ENCODE measurements around the gene TPRN. TPM values are rescaled to one million over a fixed set of nuclear protein-coding genes. Genes with fewer than 3 reads are reported as not detected.

TPRN gene
- total and polyA plus RNA-seq, 9 of the 15 experiments (the other 6 are each of a cell fraction or from before 2014, with no cell fraction given): 0.31 to 31.9 (median 4.4) TPM

DNA sequence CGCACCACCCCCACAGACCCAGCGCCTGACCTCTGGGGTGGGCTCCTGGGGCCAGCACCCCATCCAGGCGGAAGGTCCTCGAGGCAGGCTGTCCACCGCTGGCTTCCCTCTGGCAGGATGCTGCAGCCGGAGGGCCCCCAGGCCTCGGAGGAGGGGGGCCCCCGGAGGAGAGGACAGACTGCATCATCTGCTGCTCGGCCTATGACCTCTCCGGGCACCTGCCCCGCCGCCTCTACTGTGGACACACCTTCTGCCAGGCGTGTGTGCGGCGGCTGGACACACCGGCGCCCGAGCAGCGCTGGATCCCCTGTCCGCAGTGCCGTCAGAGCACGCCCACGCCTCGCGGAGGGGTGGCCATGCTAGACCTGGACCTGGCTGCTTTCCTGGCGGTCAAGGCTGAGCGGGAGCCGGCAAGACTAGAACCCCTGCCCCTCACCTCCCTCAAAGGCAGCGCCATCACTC, 28.0 kb upstream of the TPRN start:
- Histone ChIP-seq H4K20me1 (replicated peaks; ENCODE audit: control insufficient read depth, insufficient read depth, low read length) (no peaks in the 10 kb centered on the region), H3K4me3 (no peak overlapping the region), H3K4me2 (ENCODE audit: insufficient read depth, low read length) (no peak overlapping the region), H2AFZ (ENCODE audit: low read depth, low read length) (no peak overlapping the region), H3K9me3 (replicated peaks; ENCODE audit: control insufficient read depth, insufficient read depth, low read depth, low read length) (no peaks in the 10 kb centered on the region), H3K79me2 (ENCODE audit: control insufficient read depth, insufficient read depth, low read length) (no peaks in the 10 kb centered on the region), H3K9me1 (ENCODE audit: control insufficient read depth, insufficient read depth, low read length) (no peaks in the 10 kb centered on the region), H3K9ac (ENCODE audit: insufficient read depth in 1 of 2, low read depth in 2 of 2, low read length in 2 of 2) (peak overlapping the region in 1 of 2 experiments; percentile 74; a peak in 2 of 4 replicates), H3K36me3 (ENCODE audit: control insufficient read depth, insufficient read depth, low read length) (no peaks in the 10 kb centered on the region), H3K27me3 (ENCODE audit: control insufficient read depth in 2 of 2, insufficient read depth in 2 of 2, low read length in 2 of 2) (no peaks in the 10 kb centered on the region), H3K27ac (ENCODE audit: extremely low read depth, low read depth, low read length) (no peak overlapping the region), H3K4me1 (replicated peaks in 1 of 2; ENCODE audit: control insufficient read depth in 2 of 2, insufficient read depth in 2 of 2, low read length in 2 of 2) (peaks cover 13 to 99% of the 10 kb centered on the region in 2 experiments)
- 0 out of 2 replicates have a peak, but pooled peaks have one; percentile 14 for TF ChIP-seq CREM (IDR thresholded peaks at IDR 0.05; ENCODE audit: low read depth)
- TF ChIP-seq, protein P1, sequence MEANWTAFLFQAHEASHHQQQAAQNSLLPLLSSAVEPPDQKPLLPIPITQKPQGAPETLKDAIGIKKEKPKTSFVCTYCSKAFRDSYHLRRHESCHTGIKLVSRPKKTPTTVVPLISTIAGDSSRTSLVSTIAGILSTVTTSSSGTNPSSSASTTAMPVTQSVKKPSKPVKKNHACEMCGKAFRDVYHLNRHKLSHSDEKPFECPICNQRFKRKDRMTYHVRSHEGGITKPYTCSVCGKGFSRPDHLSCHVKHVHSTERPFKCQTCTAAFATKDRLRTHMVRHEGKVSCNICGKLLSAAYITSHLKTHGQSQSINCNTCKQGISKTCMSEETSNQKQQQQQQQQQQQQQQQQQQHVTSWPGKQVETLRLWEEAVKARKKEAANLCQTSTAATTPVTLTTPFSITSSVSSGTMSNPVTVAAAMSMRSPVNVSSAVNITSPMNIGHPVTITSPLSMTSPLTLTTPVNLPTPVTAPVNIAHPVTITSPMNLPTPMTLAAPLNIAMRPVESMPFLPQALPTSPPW (CRISPR knock-in tag; IDR thresholded peaks at IDR 0.05): 0 out of 2 replicates have a peak, but pooled peaks have one; percentile 19
- TF ChIP-seq, protein P2, sequence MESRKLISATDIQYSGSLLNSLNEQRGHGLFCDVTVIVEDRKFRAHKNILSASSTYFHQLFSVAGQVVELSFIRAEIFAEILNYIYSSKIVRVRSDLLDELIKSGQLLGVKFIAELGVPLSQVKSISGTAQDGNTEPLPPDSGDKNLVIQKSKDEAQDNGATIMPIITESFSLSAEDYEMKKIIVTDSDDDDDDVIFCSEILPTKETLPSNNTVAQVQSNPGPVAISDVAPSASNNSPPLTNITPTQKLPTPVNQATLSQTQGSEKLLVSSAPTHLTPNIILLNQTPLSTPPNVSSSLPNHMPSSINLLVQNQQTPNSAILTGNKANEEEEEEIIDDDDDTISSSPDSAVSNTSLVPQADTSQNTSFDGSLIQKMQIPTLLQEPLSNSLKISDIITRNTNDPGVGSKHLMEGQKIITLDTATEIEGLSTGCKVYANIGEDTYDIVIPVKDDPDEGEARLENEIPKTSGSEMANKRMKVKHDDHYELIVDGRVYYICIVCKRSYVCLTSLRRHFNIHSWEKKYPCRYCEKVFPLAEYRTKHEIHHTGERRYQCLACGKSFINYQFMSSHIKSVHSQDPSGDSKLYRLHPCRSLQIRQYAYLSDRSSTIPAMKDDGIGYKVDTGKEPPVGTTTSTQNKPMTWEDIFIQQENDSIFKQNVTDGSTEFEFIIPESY (CRISPR knock-in tag; IDR thresholded peaks at IDR 0.05): peak; percentile 76
- TF ChIP-seq ZFX (CRISPR knock-in tag; IDR thresholded peaks at IDR 0.05): 0 out of 2 replicates have a peak, but pooled peaks have one; percentile 4
- TF ChIP-seq ADNP (tag; IDR thresholded peaks at IDR 0.05): no peak
- TF ChIP-seq PYGO2 (tag; IDR thresholded peaks at IDR 0.05): no peak
- TF ChIP-seq KDM5B (IDR thresholded peaks at IDR 0.05; ENCODE audit: insufficient replicate concordance, low read depth, low read length): peak; percentile 49
- TF ChIP-seq STAG1 (CRISPR knock-in tag; IDR thresholded peaks at IDR 0.05; ENCODE audit: borderline replicate concordance): 0 out of 2 replicates have a peak, but pooled peaks have one; percentile 8
- TF ChIP-seq FIP1L1 (IDR thresholded peaks at IDR 0.05; ENCODE audit: low read depth, low read length, poor library complexity, severe bottlenecking): peak; percentile 9
- no peak for TF ChIP-seq ZNF184 (CRISPR knock-in tag; IDR thresholded peaks at IDR 0.05)
- peak; percentile 82 for TF ChIP-seq EGR1 (conservative IDR thresholded peaks at IDR 0.05)
- TF ChIP-seq ZNF551 (CRISPR knock-in tag; IDR thresholded peaks at IDR 0.05): no peak
- no peak for TF ChIP-seq ATF1 (CRISPR knock-in tag; IDR thresholded peaks at IDR 0.05)
- TF ChIP-seq ATF1 (tag; IDR thresholded peaks at IDR 0.05): 0 out of 2 replicates have a peak, but pooled peaks have one; percentile 9
- intact Hi-C loops (cut with micrococcal nuclease): no loop called here
- no TSS peak for BruUV-seq (replicated peaks)
- ChIA-PET POLR2A (interaction anchor here (0.6 to 1.9 kb wide), 2 partner anchors 40 to 206 kb away, joined by 3 to 6 read pairs; partner anchors contain the start of genes ANAPC2 and SSNA1), CTCF (ENCODE audit: low intra/inter-chr PET ratio) (interaction anchor here (0.9 to 2.6 kb wide), 2 partner anchors 40 to 180 kb away, joined by 4 to 19 read pairs; partner anchors contain the start of genes ANAPC2 and SSNA1)
- DNase-seq (ENCODE audit: extremely low read depth in 1 of 4, low spot score in 3 of 4): peak in 2 of 4 experiments; percentile 43 to 51
- no peak for ATAC-seq
- FAIRE-seq: no peak
- 21% methylated on average over 17 of the region's 29 CpGs for WGBS (ENCODE audit: insufficient coverage, low coverage, missing lambda C conversion rate)
- in situ Hi-C loops (cut with MboI): loop anchor here (5.0 to 25.0 kb wide), 3 partner anchors 41 to 441 kb away; partner anchors contain the start of genes ANAPC2, CCDC183, SSNA1 and TMEM141
